Measurements from ENCODE around the gene DICER1.

DNA sequence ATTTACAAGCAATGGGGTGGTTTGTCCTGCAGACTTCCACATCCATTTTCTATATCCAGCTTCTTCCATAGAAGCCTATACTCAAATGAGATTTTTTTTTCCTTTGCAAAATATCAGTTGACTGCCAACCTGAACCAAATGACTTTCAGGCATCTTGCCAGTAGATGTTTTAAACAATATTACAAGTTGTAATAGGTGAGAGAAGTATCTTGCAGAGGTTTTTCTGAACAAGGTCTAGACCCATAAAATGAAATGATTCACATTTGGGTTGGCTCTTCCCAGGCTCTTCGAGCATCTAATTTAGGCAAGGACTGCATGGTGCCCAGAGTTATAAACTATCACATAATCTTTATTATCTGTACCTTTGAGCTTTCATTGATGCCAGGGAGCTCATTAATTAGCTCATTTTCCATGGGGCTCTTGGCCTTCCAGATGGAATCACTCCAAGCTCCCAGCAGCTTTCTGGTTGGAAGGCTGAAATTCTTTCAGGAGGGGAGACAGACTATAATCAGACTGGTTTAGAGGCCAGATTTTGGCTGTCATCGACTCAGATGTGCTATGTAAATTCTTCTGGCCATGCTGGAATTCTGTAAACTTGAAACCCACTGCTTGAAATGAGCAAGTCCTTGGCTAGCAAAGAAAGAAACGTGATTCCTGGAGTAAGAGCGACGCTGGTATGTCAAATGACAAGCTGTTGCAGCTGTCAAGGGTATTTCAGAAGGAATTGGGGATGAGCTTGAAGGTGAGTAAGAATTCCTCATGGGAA lies 32.2 kb upstream of the DICER1 start:
- TF ChIP-seq, protein P1, sequence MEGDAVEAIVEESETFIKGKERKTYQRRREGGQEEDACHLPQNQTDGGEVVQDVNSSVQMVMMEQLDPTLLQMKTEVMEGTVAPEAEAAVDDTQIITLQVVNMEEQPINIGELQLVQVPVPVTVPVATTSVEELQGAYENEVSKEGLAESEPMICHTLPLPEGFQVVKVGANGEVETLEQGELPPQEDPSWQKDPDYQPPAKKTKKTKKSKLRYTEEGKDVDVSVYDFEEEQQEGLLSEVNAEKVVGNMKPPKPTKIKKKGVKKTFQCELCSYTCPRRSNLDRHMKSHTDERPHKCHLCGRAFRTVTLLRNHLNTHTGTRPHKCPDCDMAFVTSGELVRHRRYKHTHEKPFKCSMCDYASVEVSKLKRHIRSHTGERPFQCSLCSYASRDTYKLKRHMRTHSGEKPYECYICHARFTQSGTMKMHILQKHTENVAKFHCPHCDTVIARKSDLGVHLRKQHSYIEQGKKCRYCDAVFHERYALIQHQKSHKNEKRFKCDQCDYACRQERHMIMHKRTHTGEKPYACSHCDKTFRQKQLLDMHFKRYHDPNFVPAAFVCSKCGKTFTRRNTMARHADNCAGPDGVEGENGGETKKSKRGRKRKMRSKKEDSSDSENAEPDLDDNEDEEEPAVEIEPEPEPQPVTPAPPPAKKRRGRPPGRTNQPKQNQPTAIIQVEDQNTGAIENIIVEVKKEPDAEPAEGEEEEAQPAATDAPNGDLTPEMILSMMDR (IDR thresholded peaks at IDR 0.05) = no peak
- no peak for TF ChIP-seq POLR2A (IDR thresholded peaks at IDR 0.05)
